Stomach smooth muscle (tissue), 2 donors: ENCODE data around the gene TUBG1.

Experiments used
- H3K27ac ChIP-seq: one replicate; pipeline ENCODE4 v1.7.0; 2013; ENCODE audit warnings: mild to moderate bottlenecking, low read length, inconsistent platforms
- H3K27me3 ChIP-seq, 2 donors: one replicate each; pipeline ENCODE4 v1.7.0; 2013; ENCODE audit warnings: low read length in 2 of 2; ENCODE audit not compliant: insufficient read depth in 2 of 2, control insufficient read depth in 1 of 2
- H3K36me3 ChIP-seq, 2 donors: one replicate each; pipeline ENCODE4 v1.7.0; 2013; ENCODE audit warnings: low read length in 2 of 2; ENCODE audit not compliant: control insufficient read depth in 2 of 2, insufficient read depth in 2 of 2
- H3K4me1 ChIP-seq: one replicate; pipeline ENCODE4 v1.7.0; 2013; ENCODE audit warnings: low read length; ENCODE audit not compliant: control insufficient read depth, insufficient read depth
- H3K4me3 ChIP-seq, 2 donors: one replicate each; pipeline ENCODE4 v1.7.0; 2013; ENCODE audit warnings: low read length in 2 of 2
- H3K9ac ChIP-seq, 2 donors: one replicate each; pipeline ENCODE4 v1.7.0; 2013; ENCODE audit warnings: low read length in 2 of 2, mild to moderate bottlenecking in 1 of 2
- H3K9me3 ChIP-seq, 2 donors: one replicate each; pipeline ENCODE4 v1.7.0; 2013; ENCODE audit warnings: low read length in 2 of 2; ENCODE audit not compliant: control insufficient read depth in 2 of 2
- donor health status: healthy.
- donor health status: Pancreatic carcinoma.

Gene TUBG1

GRCh38 chr17:42579794-42580551 is 29.5 kb upstream of the TUBG1 start:
- Histone ChIP-seq H3K4me3 (no peak overlapping the region), H3K9me3 (no peaks in the 10 kb centered on the region), H3K36me3 (peaks cover 45% of the 10 kb centered on the region in 2 donors), H3K27ac (no peak overlapping the region), H3K27me3 (no peaks in the 10 kb centered on the region), H3K4me1 (peaks cover 17% of the 10 kb centered on the region), H3K9ac (no peak overlapping the region)

GRCh38 chr17:42581744-42582270 is 27.7 kb upstream of the TUBG1 start:
- Histone ChIP-seq H3K9me3 (no peaks in the 10 kb centered on the region), H3K4me1 (peaks cover 21% of the 10 kb centered on the region), H3K27me3 (no peaks in the 10 kb centered on the region), H3K9ac (no peak overlapping the region), H3K4me3 (no peak overlapping the region), H3K36me3 (peaks cover 60% of the 10 kb centered on the region in 2 donors), H3K27ac (no peak overlapping the region)

- Histone ChIP-seq H3K27me3 (no peaks in the 10 kb centered on the region), H3K4me1 (peaks cover 7% of the 10 kb centered on the region), H3K4me3 (no peak overlapping the region), H3K9me3 (no peaks in the 10 kb centered on the region), H3K36me3 (peaks cover 57 to 63% of the 10 kb centered on the region in 2 donors), H3K27ac (no peak overlapping the region), H3K9ac (no peak overlapping the region)
Measured at GRCh38 chr17:42584880-42585279, 24.6 kb upstream of the TUBG1 start.

- Histone ChIP-seq H3K27ac (no peak overlapping the region), H3K4me1 (peaks cover 7% of the 10 kb centered on the region), H3K36me3 (peaks cover 52 to 61% of the 10 kb centered on the region in 2 donors)
Measured at GRCh38 chr17:42585353-42585752, 24.1 kb upstream of the TUBG1 start.

GRCh38 chr17:42586514-42587230 is 22.8 kb upstream of the TUBG1 start:
- Histone ChIP-seq H3K27ac (no peak overlapping the region), H3K4me3 (no peak overlapping the region), H3K27me3 (no peaks in the 10 kb centered on the region), H3K36me3 (peaks cover 47 to 58% of the 10 kb centered on the region in 2 donors), H3K9ac (no peak overlapping the region), H3K9me3 (no peaks in the 10 kb centered on the region), H3K4me1 (peaks cover 7% of the 10 kb centered on the region)

More at GRCh38 chr17:42585353-42585752, 24.1 kb upstream of the TUBG1 start:
- Histone ChIP-seq H3K27me3 (no peaks in the 10 kb centered on the region), H3K9me3 (no peaks in the 10 kb centered on the region), H3K4me3 (no peak overlapping the region), H3K9ac (no peak overlapping the region)

GRCh38 chr17:42590886-42591285 is 18.6 kb upstream of the TUBG1 start:
- Histone ChIP-seq H3K27ac (no peak overlapping the region), H3K4me3 (no peak overlapping the region), H3K27me3 (no peaks in the 10 kb centered on the region), H3K9ac (no peak overlapping the region), H3K9me3 (no peaks in the 10 kb centered on the region), H3K36me3 (peaks cover 12 to 20% of the 10 kb centered on the region in 2 donors), H3K4me1 (peaks cover 2% of the 10 kb centered on the region)

- Histone ChIP-seq H3K27me3 (no peaks in the 10 kb centered on the region), H3K36me3 (peaks cover 9 to 16% of the 10 kb centered on the region in 2 donors)
Measured at GRCh38 chr17:42591411-42591810, 18.1 kb upstream of the TUBG1 start.

GRCh38 chr17:42596386-42596785 is 13.1 kb upstream of the TUBG1 start:
- H3K36me3 ChIP-seq, result no peaks in the 10 kb centered on the region
- H3K9ac ChIP-seq, result no peak overlapping the region
- no peaks in the 10 kb centered on the region for H3K4me1 ChIP-seq
- H3K27ac ChIP-seq, result no peak overlapping the region
- H3K4me3 ChIP-seq, result no peak overlapping the region
- no peaks in the 10 kb centered on the region for H3K9me3 ChIP-seq
- H3K27me3 ChIP-seq, result no peaks in the 10 kb centered on the region

More at GRCh38 chr17:42591411-42591810, 18.1 kb upstream of the TUBG1 start:
- no peaks in the 10 kb centered on the region for H3K9me3 ChIP-seq
- H3K4me3 ChIP-seq, result no peak overlapping the region
- no peak overlapping the region for H3K27ac ChIP-seq
- peaks cover 2% of the 10 kb centered on the region for H3K4me1 ChIP-seq
- no peak overlapping the region for H3K9ac ChIP-seq

- Histone ChIP-seq H3K4me1 (peaks cover under 1% of the 10 kb centered on the region), H3K27ac (no peak overlapping the region), H3K27me3 (no peaks in the 10 kb centered on the region), H3K9me3 (no peaks in the 10 kb centered on the region), H3K9ac (peak overlapping the region in 1 of 2 donors; percentile 26), H3K36me3 (no peaks in the 10 kb centered on the region), H3K4me3 (no peak overlapping the region)
Measured at GRCh38 chr17:42598905-42599304, 10.6 kb upstream of the TUBG1 start.

- Histone ChIP-seq H3K9me3 (no peaks in the 10 kb centered on the region), H3K27me3 (no peaks in the 10 kb centered on the region), H3K4me3 (no peak overlapping the region), H3K27ac (no peak overlapping the region), H3K36me3 (no peaks in the 10 kb centered on the region), H3K9ac (no peak overlapping the region), H3K4me1 (peaks cover 18% of the 10 kb centered on the region)
Measured at GRCh38 chr17:42603318-42603717, 6.2 kb upstream of the TUBG1 start.
